ENCODE data around the gene GPR35.
"Not testable (repeated sequence)": the region's sequence is repeated elsewhere in the genome, so short reads cannot be mapped to it uniquely, and the experiment has no call there.

Gene GPR35

GRCh38 chr2:240602266-240603050 lies 22.8 kb upstream of the GPR35 start:
- no peak for DNase-seq (ENCODE audit: low read depth)

- no peak for DNase-seq (ENCODE audit: low read depth)
Measured at GRCh38 chr2:240603081-240603835, 22.0 kb upstream of the GPR35 start.

- no peak for DNase-seq (ENCODE audit: low read depth)
Measured at GRCh38 chr2:240603846-240604245, 21.4 kb upstream of the GPR35 start.

GRCh38 chr2:240604291-240604938 lies 20.9 kb upstream of the GPR35 start:
- no peak for DNase-seq (ENCODE audit: low read depth)

GRCh38 chr2:240604939-240605716 lies 20.2 kb upstream of the GPR35 start:
- no peak for DNase-seq (ENCODE audit: low read depth)

GRCh38 chr2:240605867-240606743 lies 19.2 kb upstream of the GPR35 start:
- no peak for DNase-seq (ENCODE audit: low read depth)

GRCh38 chr2:240611601-240612210 lies 13.6 kb upstream of the GPR35 start:
- no peak for DNase-seq (ENCODE audit: low read depth)

GRCh38 chr2:240613781-240614180 lies 11.5 kb upstream of the GPR35 start:
- no peak for DNase-seq (ENCODE audit: low read depth)

- DNase-seq (ENCODE audit: low read depth), result no peak
Measured at GRCh38 chr2:240614391-240614790, 10.9 kb upstream of the GPR35 start.

GRCh38 chr2:240615396-240615795 lies 9.9 kb upstream of the GPR35 start:
- DNase-seq (ENCODE audit: low read depth), result no peak

GRCh38 chr2:240615820-240616547 lies 9.3 kb upstream of the GPR35 start:
- no peak for DNase-seq (ENCODE audit: low read depth)

GRCh38 chr2:240616860-240617666 lies 8.2 kb upstream of the GPR35 start:
- DNase-seq (ENCODE audit: low read depth), result not testable (repeated sequence)

GRCh38 chr2:240618776-240619175 lies 6.5 kb upstream of the GPR35 start:
- no peak for DNase-seq (ENCODE audit: low read depth)

GRCh38 chr2:240619506-240620148 lies 5.7 kb upstream of the GPR35 start:
- DNase-seq (ENCODE audit: low read depth), result no peak

GRCh38 chr2:240620149-240620731 lies 5.0 kb upstream of the GPR35 start:
- no peak for DNase-seq (ENCODE audit: low read depth)

- no peak for DNase-seq (ENCODE audit: low read depth)
Measured at GRCh38 chr2:240620859-240621258, 4.4 kb upstream of the GPR35 start.

GRCh38 chr2:240622060-240622411 lies 3.2 kb upstream of the GPR35 start:
- DNase-seq (ENCODE audit: low read depth), result no peak

- DNase-seq (ENCODE audit: low read depth), result no peak
Measured at GRCh38 chr2:240622531-240623235, 2.6 kb upstream of the GPR35 start.
